GM10266 (cell line): ENCODE data around the gene ALCAM.

Experiments used
- DNase-seq: peaks from one replicate; pipeline ENCODE4 v3.0.0; 2012; ENCODE audit errors: extremely low spot score
- CTCF ChIP-seq: IDR thresholded peaks from 2 replicates; pipeline ENCODE4 v1.5.1; 2012; ENCODE audit warnings: mild to moderate bottlenecking, low read depth; ENCODE audit not compliant: control insufficient read depth, insufficient read depth; ENCODE audit errors: missing control alignments

Gene ALCAM

GRCh38 chr3:105502333-105502732 lies 135.6 kb downstream of the ALCAM start:
- no peak for DNase-seq
- no peak for TF ChIP-seq CTCF

GRCh38 chr3:105503191-105503593 lies 136.5 kb downstream of the ALCAM start:
- no peak for DNase-seq

GRCh38 chr3:105504440-105504951 lies 137.8 kb downstream of the ALCAM start:
- TF ChIP-seq CTCF = no peak
- no peak for DNase-seq

More at GRCh38 chr3:105503191-105503593, 136.5 kb downstream of the ALCAM start:
- no peak for TF ChIP-seq CTCF

- TF ChIP-seq CTCF = no peak
- DNase-seq = no peak
These were observed 138.5 kb downstream of the ALCAM start for GRCh38 chr3:105505170-105505569.

- DNase-seq = no peak
- no peak for TF ChIP-seq CTCF
These were observed 144.3 kb downstream of the ALCAM start for GRCh38 chr3:105511031-105511430.

- no peak for DNase-seq
- TF ChIP-seq CTCF = no peak
These were observed 145.4 kb downstream of the ALCAM start for GRCh38 chr3:105512061-105512460.

GRCh38 chr3:105513042-105513441 lies 146.3 kb downstream of the ALCAM start:
- DNase-seq = no peak
- TF ChIP-seq CTCF = no peak
